Kidney tubule cell (primary cell): Measurements from ENCODE around the gene BICDL1.

ENCODE experiments used
- DNase-seq: peaks from one replicate; pipeline ENCODE4 v3.0.0-alpha.2; 2018; ENCODE audit warnings: low spot score

BICDL1 gene

GRCh38 chr12:120079411-120080400, 90.7 kb downstream of the BICDL1 start:
- DNase-seq = peak; percentile 61

DNA sequence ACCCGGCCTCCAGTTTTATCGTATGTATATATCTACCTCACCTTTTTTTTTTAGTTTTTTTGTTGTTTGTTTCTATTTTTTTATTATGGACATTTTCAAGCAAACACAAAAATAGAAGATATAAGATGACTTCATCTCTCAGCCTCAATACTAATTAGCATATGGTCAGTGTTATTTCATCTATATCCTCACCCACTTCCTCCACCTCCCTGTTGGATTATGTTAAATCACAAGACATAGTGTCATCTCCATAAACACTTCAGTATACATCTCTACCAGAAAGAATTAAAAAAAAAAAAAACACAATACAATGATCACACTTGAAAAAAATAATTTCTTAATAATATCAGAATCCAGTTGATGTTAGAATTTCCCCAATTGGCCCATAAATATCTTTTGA, 92.6 kb downstream of the BICDL1 start:
- no peak for DNase-seq

DNA sequence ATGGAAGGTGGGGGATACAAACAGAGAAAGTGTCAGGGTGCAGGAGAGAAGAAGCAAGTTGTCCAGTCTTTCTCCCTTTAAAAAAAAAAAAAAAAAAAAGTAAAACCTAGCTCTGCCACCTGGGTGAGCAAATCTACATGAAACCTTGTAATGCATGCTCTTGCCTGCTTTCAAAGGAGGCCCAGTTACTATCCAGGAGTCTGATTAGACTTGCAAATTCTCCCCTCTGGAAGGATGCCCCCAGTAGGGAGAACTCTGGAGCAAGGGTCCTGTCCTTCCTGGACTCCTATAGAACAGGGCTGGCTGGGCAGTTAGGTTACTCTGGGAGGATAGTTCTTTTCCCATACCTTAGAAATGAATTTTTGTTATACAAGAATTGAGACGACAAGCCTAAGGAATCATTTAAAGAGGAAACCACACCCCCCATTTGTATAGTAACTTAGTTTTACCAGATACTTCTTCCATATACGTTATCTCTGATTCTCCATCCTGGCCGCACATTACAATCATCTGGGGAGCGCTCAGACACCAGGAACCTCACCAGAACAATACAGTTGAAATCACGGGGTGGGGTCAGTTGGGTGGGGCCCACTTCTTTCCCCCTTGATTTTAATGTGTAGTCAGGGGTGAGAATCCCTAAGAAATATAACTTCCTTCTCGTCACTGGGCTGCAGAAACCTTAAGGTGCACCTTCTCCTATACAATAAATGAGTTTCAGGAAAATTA, 97.0 kb downstream of the BICDL1 start:
- DNase-seq = no peak

DNA sequence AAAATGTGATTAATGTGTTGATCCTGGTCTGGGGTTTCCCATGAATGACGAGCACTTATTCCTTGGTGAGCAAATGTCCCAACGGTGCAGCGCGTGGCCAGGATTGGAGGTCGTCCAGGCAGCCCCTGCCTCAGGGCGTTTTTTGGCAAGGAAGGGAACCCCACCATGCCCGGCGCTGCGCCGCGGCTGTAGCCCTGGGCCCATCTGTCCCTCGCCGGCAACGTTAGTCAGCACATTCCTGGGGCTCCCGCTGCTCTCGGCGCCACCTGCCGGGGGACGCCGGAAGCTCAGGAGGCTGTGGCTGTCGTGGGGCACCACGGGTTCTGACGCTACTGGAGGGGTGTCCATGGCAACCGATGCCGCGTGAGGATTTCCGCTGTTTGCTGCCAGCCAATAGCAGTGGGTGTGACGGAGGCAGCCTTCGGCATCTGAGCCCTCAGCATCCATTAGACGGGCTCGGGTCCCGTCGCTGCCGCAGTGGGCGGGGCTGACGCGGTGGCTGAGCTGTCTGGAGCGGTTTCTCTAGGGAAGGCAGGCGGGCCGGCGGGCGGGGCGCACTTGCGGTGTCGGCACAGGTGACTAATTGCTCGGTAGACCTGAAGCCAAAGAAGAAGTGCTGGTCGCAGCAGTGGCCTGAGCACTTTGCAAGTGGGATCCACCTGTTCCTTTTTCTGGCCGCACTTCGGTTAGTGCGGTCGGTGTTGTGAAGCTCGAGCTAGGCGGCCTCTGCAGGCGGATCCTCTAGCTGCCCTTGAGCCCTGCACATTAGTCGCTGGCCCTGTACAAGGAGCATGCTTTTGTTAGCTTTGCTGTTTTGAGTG, 98.0 kb downstream of the BICDL1 start:
- peak; percentile 98 for DNase-seq

DNA sequence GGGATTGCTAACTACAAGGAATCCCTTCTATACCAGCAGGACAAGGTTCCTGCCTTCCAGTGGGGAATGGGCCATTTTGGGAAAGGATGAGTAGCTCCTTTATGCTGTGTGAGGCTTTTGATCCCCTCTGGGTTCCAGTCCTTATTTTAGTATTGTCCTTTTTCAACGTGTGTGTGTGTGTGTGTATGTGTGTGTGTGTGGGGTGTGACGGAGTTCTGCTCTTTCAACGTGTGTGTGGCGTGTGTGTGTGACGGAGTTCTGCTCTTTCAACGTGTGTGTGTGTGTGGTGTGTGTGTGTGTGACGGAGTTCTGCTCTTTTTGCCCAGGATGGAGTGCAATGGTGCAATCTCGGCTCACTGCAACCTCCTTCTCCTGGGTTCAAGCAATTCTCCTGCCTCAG, 100.1 kb downstream of the BICDL1 start:
- DNase-seq = no peak

DNA sequence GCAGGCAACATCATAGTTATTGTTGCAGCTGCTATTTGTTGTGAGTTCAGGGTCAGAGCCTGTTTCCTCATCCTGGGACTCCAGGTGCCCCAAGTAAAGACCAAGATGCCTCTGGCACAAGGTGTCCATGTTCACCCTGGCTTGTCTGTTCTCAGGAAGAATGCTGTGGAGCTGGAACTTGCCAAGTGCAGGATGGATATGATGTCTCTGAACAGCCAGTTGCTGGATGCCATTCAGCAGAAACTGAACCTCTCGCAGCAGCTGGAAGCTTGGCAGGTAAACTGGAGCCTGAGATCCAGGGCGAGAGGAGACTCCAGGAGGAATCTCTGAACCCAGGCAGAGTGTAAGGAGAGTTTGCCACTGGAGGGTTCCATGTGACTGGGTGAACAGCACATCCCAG, 100.8 kb downstream of the BICDL1 start:
- no peak for DNase-seq

- no peak for DNase-seq
Measured at GRCh38 chr12:120090206-120090605, 101.2 kb downstream of the BICDL1 start.

- no peak for DNase-seq
Measured at GRCh38 chr12:120090626-120091295, 101.7 kb downstream of the BICDL1 start.

GRCh38 chr12:120091371-120092090, 102.5 kb downstream of the BICDL1 start:
- DNase-seq = no peak

DNA sequence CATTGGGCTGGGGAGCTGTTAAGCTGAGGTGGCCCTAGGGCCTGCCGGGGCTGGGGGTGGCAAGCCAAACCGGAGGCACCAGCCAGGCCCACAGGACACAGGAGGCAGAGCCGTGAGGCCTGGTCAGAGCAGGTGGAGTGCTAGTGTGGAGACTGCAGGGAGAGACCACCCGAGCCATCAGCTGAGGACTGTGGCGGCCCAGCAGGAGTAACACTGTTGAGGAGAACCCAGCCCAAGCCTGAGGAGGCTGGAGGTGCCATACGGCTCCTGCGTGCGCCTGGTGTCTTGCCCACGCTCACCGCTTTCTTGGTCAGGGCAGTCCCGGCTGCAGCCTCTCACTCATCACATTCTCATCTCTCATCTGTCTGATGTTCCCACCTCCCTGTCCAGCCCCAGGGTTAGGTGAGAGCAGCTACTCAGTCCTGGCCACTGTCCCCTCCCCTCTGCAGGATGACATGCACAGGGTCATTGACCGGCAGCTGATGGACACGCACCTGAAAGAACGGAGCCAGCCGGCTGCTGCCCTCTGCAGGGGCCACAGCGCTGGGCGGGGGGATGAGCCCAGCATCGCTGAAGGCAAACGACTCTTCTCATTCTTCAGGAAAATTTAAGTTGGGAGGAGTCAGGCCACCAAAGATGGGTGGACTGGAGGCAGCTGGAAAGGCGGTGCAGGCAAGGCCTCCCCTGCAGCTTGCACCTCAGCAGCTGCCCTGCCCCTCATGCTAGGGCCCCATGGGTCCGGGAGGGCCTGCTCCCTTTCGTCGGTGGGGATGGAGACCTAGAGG, 103.7 kb downstream of the BICDL1 start:
- DNase-seq = no peak

DNA sequence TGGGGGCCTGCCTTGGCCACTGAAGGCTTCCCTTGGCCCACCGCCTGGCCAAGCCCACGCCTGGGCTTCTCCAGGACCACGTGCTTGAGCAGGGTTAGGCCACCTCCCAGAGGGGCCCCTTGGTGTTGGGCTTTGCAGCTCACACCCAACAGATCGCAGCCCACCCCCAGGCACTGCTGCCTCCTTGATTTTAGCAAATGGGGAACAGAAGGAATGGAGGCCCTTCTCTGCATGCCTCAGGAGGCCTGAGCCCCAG, 104.2 kb downstream of the BICDL1 start:
- no peak for DNase-seq

DNA sequence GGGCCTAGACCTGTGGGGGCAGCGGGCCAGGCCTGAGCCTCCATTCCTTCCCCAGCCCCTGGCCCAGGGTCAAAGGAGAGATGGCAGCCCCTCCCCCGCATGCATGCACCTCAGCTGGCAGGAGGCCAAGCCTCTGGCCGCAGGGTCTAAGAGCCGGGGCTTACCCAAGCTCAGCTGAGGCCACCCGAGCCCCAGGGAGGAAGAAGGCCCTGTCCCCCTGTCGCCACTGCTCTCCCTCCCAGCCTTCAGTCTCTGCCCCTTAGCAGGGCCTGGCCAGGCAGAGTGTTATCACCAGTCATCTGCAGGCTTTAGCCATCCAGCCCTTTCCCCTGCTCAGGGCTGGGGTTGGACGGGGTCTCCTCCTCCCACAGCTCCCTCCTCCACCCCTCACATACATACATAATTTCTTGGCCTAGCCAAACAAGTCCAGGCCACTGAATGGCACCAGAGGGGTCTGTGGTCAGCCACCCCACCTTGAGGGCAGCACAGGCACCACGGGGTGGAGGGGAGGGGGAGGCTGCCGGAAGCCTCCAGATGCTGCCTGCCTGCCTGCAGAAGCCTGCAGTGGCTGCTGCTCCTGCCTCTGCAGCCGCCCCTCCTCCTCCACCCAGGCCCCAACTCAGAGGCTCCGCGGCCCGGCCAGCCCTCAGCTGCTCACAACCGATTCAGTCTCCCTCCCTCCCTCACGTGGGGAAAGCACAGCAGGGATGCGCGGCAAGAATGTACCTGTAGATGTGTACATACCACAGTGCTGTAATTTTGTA, 104.7 kb downstream of the BICDL1 start:
- DNase-seq = no peak

DNA sequence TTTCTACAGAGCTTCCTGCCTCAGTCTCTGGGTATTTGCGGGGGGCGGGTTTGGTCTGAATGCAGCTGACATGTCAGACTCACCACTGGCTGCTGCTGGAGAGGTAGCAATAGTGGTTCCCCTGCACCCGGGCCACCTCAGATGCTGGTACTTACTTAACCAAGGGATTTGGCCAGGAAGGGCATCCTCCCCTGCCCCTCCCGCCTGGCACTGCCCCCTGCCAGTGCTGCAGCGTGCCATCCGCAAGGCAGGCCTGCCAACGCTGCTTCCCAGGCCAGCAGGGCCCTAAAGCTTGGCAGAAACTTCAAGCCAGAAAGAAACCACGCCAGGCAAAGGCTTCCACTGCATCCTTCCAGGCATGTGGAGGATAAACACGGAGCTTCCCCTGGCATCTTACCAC, 105.4 kb downstream of the BICDL1 start:
- no peak for DNase-seq

DNA sequence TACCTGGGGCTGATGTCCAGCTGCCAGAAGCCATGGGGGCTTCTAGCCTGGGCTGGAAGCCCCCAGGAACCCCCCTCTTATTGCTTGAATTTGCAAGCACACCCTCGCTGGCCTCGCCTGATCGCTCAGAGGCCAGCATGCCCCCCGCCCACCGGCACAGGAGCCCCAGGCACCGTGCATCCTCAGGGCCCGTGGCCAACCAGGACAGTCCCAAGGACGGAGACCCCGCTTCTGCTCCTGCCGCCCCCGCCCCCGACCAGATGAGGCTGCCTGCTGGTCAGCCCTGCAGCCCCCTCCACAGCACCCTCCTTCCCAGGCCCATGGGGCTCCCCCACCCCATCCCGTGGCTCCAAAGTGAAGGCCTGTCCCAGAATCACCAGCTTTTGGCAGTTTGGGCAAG, 106.3 kb downstream of the BICDL1 start:
- no peak for DNase-seq

DNA sequence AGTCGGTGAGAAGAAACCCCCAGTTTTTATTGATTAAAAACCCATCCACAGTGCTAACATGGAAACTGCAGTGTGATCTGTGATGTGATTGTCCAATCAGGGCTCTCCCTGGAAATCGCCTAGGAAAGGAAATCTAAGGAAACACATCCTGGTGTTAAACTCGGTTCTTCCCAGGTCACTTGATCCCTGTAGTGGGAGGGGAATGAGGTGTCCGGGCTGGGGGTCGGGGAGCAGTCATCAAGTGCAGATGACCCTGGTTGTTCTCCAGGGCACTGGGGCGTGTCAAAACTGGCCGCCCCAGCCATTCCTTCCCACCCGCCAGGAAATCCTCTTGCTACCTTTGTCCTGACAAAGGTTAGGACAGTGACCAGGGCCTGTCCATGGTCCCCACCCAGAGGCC, 106.7 kb downstream of the BICDL1 start:
- peak; percentile 37 for DNase-seq

GRCh38 chr12:120096671-120097202, 107.7 kb downstream of the BICDL1 start:
- DNase-seq = no peak

DNA sequence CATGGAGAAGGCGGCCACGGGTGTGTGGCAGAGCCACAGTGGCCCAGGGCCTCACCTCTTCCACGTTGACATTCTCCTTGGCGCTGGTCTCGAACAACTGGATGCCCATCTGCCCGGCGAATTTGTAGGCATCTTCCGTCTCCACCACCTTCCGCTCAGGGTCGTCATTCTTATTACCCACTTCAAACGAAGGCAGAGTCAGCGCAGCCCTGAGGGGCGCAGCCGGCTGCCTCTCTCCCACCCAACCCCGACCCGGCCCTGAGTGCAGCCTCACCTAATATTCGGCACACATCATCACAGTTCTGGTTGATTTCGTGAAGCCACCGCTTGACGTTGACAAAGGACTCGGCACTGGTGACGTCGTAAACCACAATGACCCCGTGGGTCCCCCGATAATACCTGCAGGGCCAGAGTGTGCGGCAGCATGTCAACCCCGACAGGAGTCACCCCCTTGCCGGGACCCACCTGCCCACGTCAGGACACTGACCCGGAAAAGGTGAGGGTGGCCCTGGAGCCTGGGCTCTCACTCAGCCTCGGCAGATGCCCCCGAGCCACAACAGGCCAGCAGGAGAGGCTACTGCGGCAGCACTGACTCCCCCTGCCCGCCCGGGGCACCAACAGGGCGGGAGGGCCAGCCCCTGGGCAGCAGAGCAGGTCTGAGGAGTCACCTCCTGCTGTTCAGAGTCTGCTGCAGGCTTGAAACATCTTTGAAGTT, 109.9 kb downstream of the BICDL1 start:
- no peak for DNase-seq

DNA sequence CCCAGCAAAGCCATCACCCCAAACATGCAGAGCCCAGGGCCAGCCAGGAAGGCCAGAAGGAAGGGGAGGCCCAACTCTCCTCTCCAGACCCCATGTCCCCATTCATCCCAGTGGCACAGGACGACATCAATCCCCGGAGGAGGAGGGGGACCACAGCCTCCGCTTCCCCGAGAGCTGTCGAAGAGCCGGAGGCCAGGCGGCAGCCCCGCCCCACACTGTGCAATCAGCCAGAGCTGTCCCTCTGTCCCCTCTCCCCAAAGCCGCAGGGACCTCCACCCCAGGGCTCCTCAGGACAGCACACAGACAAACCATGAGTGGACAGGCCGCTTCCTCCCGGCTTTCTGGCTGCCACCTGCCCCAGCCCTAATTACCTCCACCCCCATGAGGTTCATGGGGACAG, 110.7 kb downstream of the BICDL1 start:
- no peak for DNase-seq

DNA sequence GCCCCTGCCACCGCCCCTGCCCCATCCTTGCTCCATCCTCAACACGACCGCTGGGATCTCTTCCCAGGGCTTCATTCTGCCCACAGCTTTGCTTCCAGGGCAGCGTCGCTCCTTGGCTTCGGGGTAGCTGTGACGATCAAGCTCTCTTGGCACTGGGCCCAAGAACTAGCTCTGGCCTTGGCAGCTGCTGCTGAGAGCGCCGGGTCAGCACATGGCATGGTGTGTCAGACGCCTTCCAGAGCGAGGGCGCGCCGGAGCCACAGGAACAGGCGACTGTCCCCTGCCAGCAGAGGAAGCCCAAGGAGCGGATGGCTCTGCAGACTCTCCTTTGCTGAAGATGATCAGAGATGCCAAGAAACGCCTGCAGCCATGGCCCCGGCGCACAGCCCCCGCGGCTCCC, 111.6 kb downstream of the BICDL1 start:
- DNase-seq = peak; percentile 55
